Endodermal cell (in vitro differentiated cells): ENCODE data around the gene RUNX1. TPM values are rescaled to one million over a fixed set of nuclear protein-coding genes. Genes with fewer than 3 reads are reported as not detected.
A peak's percentile ranks its signal among the peaks of the same experiment; 100 is the strongest.

Experiments used
- DNase-seq: peaks from one replicate; pipeline ENCODE4 v3.0.0-alpha.2; 2017
- H3K27ac ChIP-seq: 2 replicates; pipeline ENCODE4 v1.5.1; 2013; ENCODE audit warnings: mild to moderate bottlenecking, low read depth, low read length, moderate library complexity
- H3K27me3 ChIP-seq: 2 replicates; pipeline ENCODE4 v1.6.1; 2013; ENCODE audit warnings: mild to moderate bottlenecking, low read length, moderate library complexity; ENCODE audit not compliant: insufficient read depth, control insufficient read depth, poor library complexity, severe bottlenecking
- H3K36me3 ChIP-seq: 2 replicates; pipeline ENCODE4 v1.7.0; 2013; ENCODE audit warnings: mild to moderate bottlenecking, low read length, moderate library complexity; ENCODE audit not compliant: control insufficient read depth, insufficient read depth
- H3K4me1 ChIP-seq: one replicate; pipeline ENCODE4 v1.7.0; 2013; ENCODE audit warnings: low read length; ENCODE audit not compliant: control insufficient read depth, insufficient read depth
- H3K4me3 ChIP-seq: 2 replicates; pipeline ENCODE4 v1.5.1; 2013; ENCODE audit warnings: mild to moderate bottlenecking, low read length, moderate library complexity
- H3K9ac ChIP-seq: 2 replicates; pipeline ENCODE4 v1.6.1; 2013; ENCODE audit warnings: mild to moderate bottlenecking, low read length, moderate library complexity; ENCODE audit not compliant: poor library complexity, severe bottlenecking; ENCODE audit errors: extremely low read depth
- H3K9me3 ChIP-seq: 2 replicates; pipeline ENCODE4 v1.6.1; 2013; ENCODE audit warnings: mild to moderate bottlenecking, low read length, moderate library complexity; ENCODE audit not compliant: control insufficient read depth
- H3K27ac Mint-ChIP-seq: 2 replicates; pipeline ENCODE4 v1.8.0; 2020; ENCODE audit warnings: mixed read lengths
- H3K27me3 Mint-ChIP-seq: 2 replicates; pipeline ENCODE4 v1.8.0; 2021; ENCODE audit warnings: mild to moderate bottlenecking, mixed read lengths; ENCODE audit not compliant: insufficient read depth
- H3K36me3 Mint-ChIP-seq: 2 replicates; pipeline ENCODE4 v1.8.0; 2020; ENCODE audit warnings: low read depth, mixed read lengths
- H3K4me1 Mint-ChIP-seq: 2 replicates; pipeline ENCODE4 v1.8.0; 2020; ENCODE audit warnings: mixed read lengths
- H3K4me3 Mint-ChIP-seq: 2 replicates; pipeline ENCODE4 v1.8.0; 2020; ENCODE audit warnings: mild to moderate bottlenecking, moderate library complexity, mixed read lengths
- H3K9me3 Mint-ChIP-seq: 2 replicates; pipeline ENCODE4 v1.8.0; 2020; ENCODE audit warnings: mild to moderate bottlenecking, mixed read lengths
- CTCF ChIP-seq: fragments of 200-600 bp; sonication (generic); conservative IDR thresholded peaks from 2 replicates; pipeline ENCODE4 v1.5.0; 2021; ENCODE audit warnings: antibody characterized with exemption, mild to moderate bottlenecking
- WGBS, 2 experiments: methylation state at CpG; one replicate each; pipeline versions ENCODE4 v1.1.5 to v1.1.7; 2013; ENCODE audit warnings: missing lambda C conversion rate in 2 of 2, mixed read lengths in 1 of 2; ENCODE audit not compliant: insufficient coverage in 1 of 2, insufficient read length in 1 of 2; 5-methylcytosine and 5-hydroxymethylcytosine counted together
- total RNA-seq, 2 donors: library from RNA; stranded (reverse); fragmentation: NEBNext Ultra II Directional in 1 of 2; extraction: Animal tissue kit (Norgen Biotek cat#: 25700) in 1 of 2; gene quantifications; 2 replicates in 1 of 2; 3 replicates in 1 of 2; pipeline ENCODE4 v1.2.1, GENCODE V29; 2021

The RUNX1 gene
- total RNA-seq, 2 donors from 2014 or later: 0.31 to 2.8 TPM

GRCh38 chr21:35015435-35016024, 33.6 kb downstream of the RUNX1 start:
- H3K9ac ChIP-seq: no peak overlapping the region
- peak; percentile 5 for DNase-seq
- H3K4me1 Mint-ChIP-seq: peaks cover 30% of the 10 kb centered on the region
- no peaks in the 10 kb centered on the region for H3K36me3 ChIP-seq
- no peak overlapping the region for H3K4me3 ChIP-seq
- H3K27ac Mint-ChIP-seq: no peak overlapping the region
- 90 to 100% methylated on average over 2 to 4 of the region's 5 CpGs for WGBS, 2 experiments
- H3K4me1 ChIP-seq: peaks cover 4% of the 10 kb centered on the region
- H3K36me3 Mint-ChIP-seq: no peaks in the 10 kb centered on the region
- no peaks in the 10 kb centered on the region for H3K27me3 ChIP-seq
- H3K27me3 Mint-ChIP-seq: no peaks in the 10 kb centered on the region
- H3K4me3 Mint-ChIP-seq: no peak overlapping the region
- H3K9me3 ChIP-seq: no peaks in the 10 kb centered on the region
- H3K27ac ChIP-seq: no peak overlapping the region
- no peak for TF ChIP-seq CTCF
- no peaks in the 10 kb centered on the region for H3K9me3 Mint-ChIP-seq

GRCh38 chr21:35014302-35015041, 34.6 kb downstream of the RUNX1 start:
- no peaks in the 10 kb centered on the region for H3K36me3 ChIP-seq
- H3K27ac ChIP-seq: no peak overlapping the region
- Mint-ChIP-seq H3K27ac (no peak overlapping the region), H3K9me3 (no peaks in the 10 kb centered on the region), H3K4me1 (peaks cover 22% of the 10 kb centered on the region), H3K36me3 (no peaks in the 10 kb centered on the region), H3K27me3 (no peaks in the 10 kb centered on the region), H3K4me3 (no peak overlapping the region)
- no peak overlapping the region for H3K4me3 ChIP-seq
- TF ChIP-seq CTCF: no peak
- no peaks in the 10 kb centered on the region for H3K27me3 ChIP-seq
- H3K4me1 ChIP-seq: peaks cover 4% of the 10 kb centered on the region
- no peak overlapping the region for H3K9ac ChIP-seq
- H3K9me3 ChIP-seq: no peaks in the 10 kb centered on the region
- DNase-seq: peak; percentile 19
- 89 to 92% methylated on average over 10 to 11 of the region's 11 CpGs for WGBS, 2 experiments

- Histone ChIP-seq H3K4me3 (no peak overlapping the region), H3K36me3 (no peaks in the 10 kb centered on the region), H3K9me3 (no peaks in the 10 kb centered on the region), H3K4me1 (no peaks in the 10 kb centered on the region), H3K27ac (no peak overlapping the region), H3K27me3 (no peaks in the 10 kb centered on the region), H3K9ac (no peak overlapping the region)
- H3K27me3 Mint-ChIP-seq: peaks cover 4% of the 10 kb centered on the region
- H3K9me3 Mint-ChIP-seq: no peaks in the 10 kb centered on the region
- DNase-seq: peak; percentile 2
- TF ChIP-seq CTCF: no peak
- no peak overlapping the region for H3K27ac Mint-ChIP-seq
- H3K4me3 Mint-ChIP-seq: no peak overlapping the region
- H3K36me3 Mint-ChIP-seq: no peaks in the 10 kb centered on the region
- WGBS, 2 experiments: 70 to 78% methylated on average over 1 to 3 of the region's 3 CpGs
- peaks cover 2% of the 10 kb centered on the region for H3K4me1 Mint-ChIP-seq
Observed at GRCh38 chr21:35011681-35012080, 37.4 kb downstream of the RUNX1 start.
